Measurements from ENCODE around the gene KIF26A. TPM values are rescaled to one million over a fixed set of nuclear protein-coding genes. Genes with fewer than 3 reads are reported as not detected.

Gene KIF26A
- total RNA-seq, 4 donors from 2014 or later = 4.6 to 7.2 (median 5.6) TPM

- H3K4me3 ChIP-seq = no peak overlapping the region
- intact Hi-C loops (cut with DNase I) = loop anchor here (5.0 to 10.0 kb wide), 2 partner anchors 472 to 544 kb away; no protein-coding TSS in a partner anchor
- 70% methylated on average over 7 of the region's 11 CpGs for WGBS
- TF ChIP-seq POLR2AphosphoS5 (IDR thresholded peaks at IDR 0.05) (no peak), CTCF (IDR thresholded peaks at IDR 0.05) (no peak), EP300 (IDR thresholded peaks at IDR 0.05) (no peak), POLR2A (IDR thresholded peaks at IDR 0.05; ENCODE audit: low read depth) (no peak)
- H3K27ac ChIP-seq (replicated peaks in 1 of 4) = no peak overlapping the region
- no peak for DNase-seq (ENCODE audit: extremely low spot score)
- H3K4me1 ChIP-seq = peaks cover 0 to 6% (median 2%) of the 10 kb centered on the region in 4 donors
- H3K27me3 ChIP-seq = peaks cover 0 to 62% (median 6%) of the 10 kb centered on the region in 4 donors
- no peaks in the 10 kb centered on the region for H3K36me3 ChIP-seq
- no peaks in the 10 kb centered on the region for H3K9me3 ChIP-seq
Observed at GRCh38 chr14:104092931-104093365, 45.4 kb upstream of the KIF26A start.

GRCh38 chr14:104093366-104094055 is 44.9 kb upstream of the KIF26A start:
- intact Hi-C loops (cut with DNase I) = loop anchor here (5.0 to 10.0 kb wide), 2 partner anchors 471 to 544 kb away; no protein-coding TSS in a partner anchor
- Histone ChIP-seq H3K36me3 (no peaks in the 10 kb centered on the region), H3K4me1 (peaks cover 0 to 6% (median 2%) of the 10 kb centered on the region in 4 donors), H3K27ac (replicated peaks in 1 of 4) (no peak overlapping the region), H3K4me3 (no peak overlapping the region), H3K27me3 (peaks cover 0 to 59% (median 6%) of the 10 kb centered on the region in 4 donors), H3K9me3 (no peaks in the 10 kb centered on the region)
- TF ChIP-seq POLR2AphosphoS5 (IDR thresholded peaks at IDR 0.05) (no peak), POLR2A (IDR thresholded peaks at IDR 0.05; ENCODE audit: low read depth) (no peak), EP300 (IDR thresholded peaks at IDR 0.05) (no peak), CTCF (IDR thresholded peaks at IDR 0.05) (no peak)
- DNase-seq (ENCODE audit: extremely low spot score) = no peak
- 61% methylated on average over 16 of the region's 18 CpGs for WGBS

GRCh38 chr14:104094056-104094708 is 44.2 kb upstream of the KIF26A start:
- Histone ChIP-seq H3K27ac (replicated peaks in 1 of 4) (no peak overlapping the region), H3K4me1 (peaks cover 0 to 6% (median 2%) of the 10 kb centered on the region in 4 donors), H3K27me3 (peaks cover 0 to 59% (median 6%) of the 10 kb centered on the region in 4 donors), H3K4me3 (no peak overlapping the region), H3K36me3 (peaks cover 0 to 4% (median 0%) of the 10 kb centered on the region in 4 donors), H3K9me3 (no peaks in the 10 kb centered on the region)
- DNase-seq (ENCODE audit: extremely low spot score) = no peak
- 65% methylated on average over 13 of the region's 20 CpGs for WGBS
- TF ChIP-seq POLR2A (IDR thresholded peaks at IDR 0.05; ENCODE audit: low read depth) (no peak), POLR2AphosphoS5 (IDR thresholded peaks at IDR 0.05) (no peak), EP300 (IDR thresholded peaks at IDR 0.05) (no peak), CTCF (IDR thresholded peaks at IDR 0.05) (no peak)
- intact Hi-C loops (cut with DNase I) = loop anchor here (5.0 to 10.0 kb wide), 2 partner anchors 471 to 543 kb away; no protein-coding TSS in a partner anchor

- H3K9me3 ChIP-seq = no peaks in the 10 kb centered on the region
- DNase-seq (ENCODE audit: extremely low spot score) = no peak
- no peak overlapping the region for H3K4me3 ChIP-seq
- intact Hi-C loops (cut with DNase I) = loop anchor here (5.0 to 10.0 kb wide), 2 partner anchors 470 to 542 kb away; no protein-coding TSS in a partner anchor
- H3K27me3 ChIP-seq = peaks cover 0 to 59% (median 6%) of the 10 kb centered on the region in 4 donors
- peak; percentile 54 to 84 (median 71) for TF ChIP-seq CTCF (IDR thresholded peaks at IDR 0.05)
- no peak for TF ChIP-seq POLR2A (IDR thresholded peaks at IDR 0.05; ENCODE audit: low read depth)
- no peak for TF ChIP-seq POLR2AphosphoS5 (IDR thresholded peaks at IDR 0.05)
- no peak for TF ChIP-seq EP300 (IDR thresholded peaks at IDR 0.05)
- H3K36me3 ChIP-seq = peaks cover 0 to 4% (median 0%) of the 10 kb centered on the region in 4 donors
- H3K27ac ChIP-seq (replicated peaks in 1 of 4) = no peak overlapping the region
- 82% methylated on average over 15 of the region's 35 CpGs for WGBS
- H3K4me1 ChIP-seq = peaks cover 0 to 6% (median 2%) of the 10 kb centered on the region in 4 donors
Observed at GRCh38 chr14:104094709-104095425, 43.5 kb upstream of the KIF26A start.

Data from esophagus muscularis mucosa (tissue), 4 donors.